K562 (cell line): ENCODE data around the gene VRK1. TPM values are rescaled to one million over a fixed set of nuclear protein-coding genes. Genes with fewer than 3 reads are reported as not detected.

Experiments
- BMI1 ChIP-seq: fragments of 150-350 bp; IDR thresholded peaks from 2 replicates; pipeline ENCODE4 v1.6.1; 2014; ENCODE audit warnings: low read length
- FIP1L1 ChIP-seq: fragments of 200-400 bp; formaldehyde crosslinking; IDR thresholded peaks from 2 replicates; pipeline ENCODE4 v1.6.1; 2018; ENCODE audit warnings: mild to moderate bottlenecking, low read depth, low read length; ENCODE audit not compliant: poor library complexity, severe bottlenecking
- GATAD2B ChIP-seq: fragments of 450-650 bp; IDR thresholded peaks from 2 replicates; pipeline ENCODE4 v1.6.1; 2017; ENCODE audit warnings: mild to moderate bottlenecking, borderline replicate concordance
- MYBL2 ChIP-seq, 2 experiments: fragments of 450-650 bp in 1 of 2; sonication (generic) in 1 of 2; formaldehyde crosslinking in 1 of 2; IDR thresholded peaks; 2 replicates each; pipeline versions ENCODE4 v1.6.1 to v1.8.1; 2017 to 2022; ENCODE audit warnings: borderline replicate concordance in 1 of 2, inconsistent platforms in 1 of 2, low read depth in 1 of 2, mild to moderate bottlenecking in 1 of 2, missing genetic modification reagents in 1 of 2, moderate library complexity in 1 of 2
- NR2C1 ChIP-seq, 2 experiments: fragments of 450-650 bp; IDR thresholded peaks; 2 replicates each; pipeline ENCODE4 v1.6.1; 2017; ENCODE audit warnings: mild to moderate bottlenecking in 2 of 2, antibody characterized with exemption in 1 of 2, inconsistent platforms in 1 of 2, missing compliant biosample characterization in 1 of 2, missing genetic modification characterization in 1 of 2
- NR4A1 ChIP-seq, 2 experiments: fragments of 250-450 bp in 1 of 2; fragments of 450-650 bp in 1 of 2; sonication (Bioruptor Pico) in 1 of 2; IDR thresholded peaks; 2 replicates each; pipeline versions ENCODE4 v1.4.0 to v1.6.1; 2016 to 2020; ENCODE audit warnings: mild to moderate bottlenecking in 2 of 2, missing compliant biosample characterization in 1 of 2, missing genetic modification characterization in 1 of 2, moderate library complexity in 1 of 2
- POLR3A ChIP-seq: IDR thresholded peaks from 2 replicates; pipeline ENCODE4 v1.6.1; 2011; ENCODE audit warnings: borderline replicate concordance, mild to moderate bottlenecking, moderate library complexity; ENCODE audit not compliant: insufficient read length, insufficient read depth; ENCODE audit errors: extremely low read depth
- RBM39 ChIP-seq: fragments of 200-400 bp; formaldehyde crosslinking; optimal IDR thresholded peaks from 2 replicates; pipeline ENCODE3; 2018; ENCODE audit warnings: low read depth, low read length
- ZEB2 ChIP-seq: fragments of 450-650 bp; IDR thresholded peaks from 2 replicates; pipeline ENCODE4 v1.6.1; 2016
- ZKSCAN8 ChIP-seq: fragments of 200-800 bp; sonication (Bioruptor generic); IDR thresholded peaks from 2 replicates; pipeline ENCODE4 v1.6.1; 2016; ENCODE audit warnings: missing genetic modification characterization, missing compliant biosample characterization
- ZNF212 ChIP-seq: fragments of 450-650 bp; formaldehyde crosslinking; IDR thresholded peaks from 2 replicates; pipeline ENCODE4 v1.4.0; 2020; ENCODE audit warnings: mild to moderate bottlenecking
- ZNF239 ChIP-seq: fragments of 250-450 bp; sonication (Bioruptor Pico); IDR thresholded peaks from 2 replicates; pipeline ENCODE4 v1.4.0; 2020; ENCODE audit warnings: mild to moderate bottlenecking
- ZNF696 ChIP-seq: fragments of 250-450 bp; sonication (Bioruptor Pico); conservative IDR thresholded peaks from 2 replicates; pipeline ENCODE4 v1.4.0; 2020; ENCODE audit warnings: mild to moderate bottlenecking, moderate library complexity
- ZNF764 ChIP-seq: fragments of 250-450 bp; sonication (Bioruptor Pico); IDR thresholded peaks from 2 replicates; pipeline ENCODE4 v1.4.0; 2020; ENCODE audit warnings: low read depth, mild to moderate bottlenecking, moderate library complexity
- polyA plus RNA-seq, 8 experiments: library from polyadenylated mRNA; depleted of rRNA in 4 of 8; stranded (reverse) in 5 of 8; unstranded in 3 of 8; fragments of >200 nt; fragmentation: Nextera tagmentation in 2 of 8; fragmentation: Illumina TruSeq in 1 of 8; extraction: Ambion mirVana in 2 of 8; extraction: Trizol in 1 of 8; gene quantifications; 2 replicates each; pipeline versions ENCODE4 v1.2.1 to v1.2.3, GENCODE V29; 2011 to 2014; ENCODE audit warnings: inconsistent platforms in 1 of 8, missing spikeins in 1 of 8
- total RNA-seq, 7 experiments: library from RNA; depleted of rRNA in 6 of 7; stranded (reverse); fragments of >200 nt in 6 of 7; fragmentation: Illumina TruSeq in 2 of 7; extraction: Trizol in 2 of 7; gene quantifications; 2 replicates each; pipeline versions ENCODE4 v1.2.1 to v1.2.3, GENCODE V29; 2011 to 2021; ENCODE audit warnings: low replicate concordance in 1 of 7
- TF ChIP-seq, protein P1 (sequence below): sonication (generic); formaldehyde crosslinking; IDR thresholded peaks from 2 replicates; pipeline ENCODE4 v1.8.0; 2022; ENCODE audit warnings: missing genetic modification reagents, mild to moderate bottlenecking, borderline replicate concordance
- TF ChIP-seq, protein P2 (sequence below): sonication (generic); formaldehyde crosslinking; IDR thresholded peaks from 2 replicates; pipeline ENCODE4 v1.8.0; 2022; ENCODE audit warnings: mild to moderate bottlenecking, missing genetic modification reagents

The VRK1 gene
- total and polyA plus RNA-seq, 9 of the 15 experiments (the other 6 are each of a cell fraction or from before 2014, with no cell fraction given): 83.6 to 177 (median 116) TPM

DNA sequence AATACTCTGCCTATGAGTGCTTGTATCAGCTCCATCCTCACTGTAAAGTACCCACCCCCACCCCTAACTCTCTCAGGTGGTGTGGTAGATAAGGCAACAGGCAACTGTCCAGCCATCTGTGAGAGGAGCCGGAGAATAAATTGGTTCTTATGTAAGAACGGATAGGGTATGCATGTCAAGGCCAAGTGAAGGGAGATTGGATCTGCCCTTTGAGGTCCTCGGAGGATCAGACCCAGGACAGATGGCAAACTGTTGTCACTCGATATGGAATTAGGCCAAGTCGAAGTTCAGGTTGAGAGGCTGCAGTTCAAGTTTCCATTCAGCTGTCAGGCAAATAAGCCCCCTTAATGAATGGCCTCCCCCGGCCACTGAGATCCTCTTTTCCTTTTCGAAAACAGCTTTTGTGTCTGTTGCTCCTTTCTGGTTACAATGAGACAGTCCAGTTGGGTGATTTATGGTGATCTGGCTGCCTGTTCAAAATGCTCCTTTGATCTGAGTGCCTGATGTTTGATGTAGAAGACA lies 120.3 kb downstream of the VRK1 start (continued):
- peak; percentile 74; the same call in 1 of the 2 replicates for TF ChIP-seq GATAD2B
- TF ChIP-seq, protein P1, sequence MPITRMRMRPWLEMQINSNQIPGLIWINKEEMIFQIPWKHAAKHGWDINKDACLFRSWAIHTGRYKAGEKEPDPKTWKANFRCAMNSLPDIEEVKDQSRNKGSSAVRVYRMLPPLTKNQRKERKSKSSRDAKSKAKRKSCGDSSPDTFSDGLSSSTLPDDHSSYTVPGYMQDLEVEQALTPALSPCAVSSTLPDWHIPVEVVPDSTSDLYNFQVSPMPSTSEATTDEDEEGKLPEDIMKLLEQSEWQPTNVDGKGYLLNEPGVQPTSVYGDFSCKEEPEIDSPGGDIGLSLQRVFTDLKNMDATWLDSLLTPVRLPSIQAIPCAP (CRISPR knock-in tag): no peak
- no peak for TF ChIP-seq NR4A1 (CRISPR knock-in tag; IDR thresholded peaks at IDR 0.05)
- TF ChIP-seq NR4A1 (tag; IDR thresholded peaks at IDR 0.05): peak; percentile 92
- peak; percentile 51 for TF ChIP-seq ZNF239 (CRISPR knock-in tag)
- TF ChIP-seq BMI1: no peak
- TF ChIP-seq, protein P2, sequence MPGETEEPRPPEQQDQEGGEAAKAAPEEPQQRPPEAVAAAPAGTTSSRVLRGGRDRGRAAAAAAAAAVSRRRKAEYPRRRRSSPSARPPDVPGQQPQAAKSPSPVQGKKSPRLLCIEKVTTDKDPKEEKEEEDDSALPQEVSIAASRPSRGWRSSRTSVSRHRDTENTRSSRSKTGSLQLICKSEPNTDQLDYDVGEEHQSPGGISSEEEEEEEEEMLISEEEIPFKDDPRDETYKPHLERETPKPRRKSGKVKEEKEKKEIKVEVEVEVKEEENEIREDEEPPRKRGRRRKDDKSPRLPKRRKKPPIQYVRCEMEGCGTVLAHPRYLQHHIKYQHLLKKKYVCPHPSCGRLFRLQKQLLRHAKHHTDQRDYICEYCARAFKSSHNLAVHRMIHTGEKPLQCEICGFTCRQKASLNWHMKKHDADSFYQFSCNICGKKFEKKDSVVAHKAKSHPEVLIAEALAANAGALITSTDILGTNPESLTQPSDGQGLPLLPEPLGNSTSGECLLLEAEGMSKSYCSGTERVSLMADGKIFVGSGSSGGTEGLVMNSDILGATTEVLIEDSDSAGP (CRISPR knock-in tag): no peak
- no peak for TF ChIP-seq FIP1L1
- TF ChIP-seq MYBL2 (IDR thresholded peaks at IDR 0.05; ENCODE audit: low read depth): no peak
- TF ChIP-seq MYBL2 (CRISPR knock-in tag; IDR thresholded peaks at IDR 0.05; ENCODE audit: borderline replicate concordance): no peak
- TF ChIP-seq ZNF764 (CRISPR knock-in tag): no peak
- no peak for TF ChIP-seq POLR3A
- peak; percentile 88 for TF ChIP-seq ZKSCAN8 (CRISPR knock-in tag)
- peak; percentile 63; the same call in 1 of the 2 replicates for TF ChIP-seq NR2C1 (IDR thresholded peaks at IDR 0.05)
- peak; percentile 88 for TF ChIP-seq NR2C1 (tag; IDR thresholded peaks at IDR 0.05)
- TF ChIP-seq RBM39: no peak
- TF ChIP-seq ZNF212 (CRISPR knock-in tag): no peak
- TF ChIP-seq ZEB2: peak; percentile 98
- no peak for TF ChIP-seq ZNF696 (CRISPR knock-in tag)
